22Rv1 (cell line): ENCODE results near the gene CORO6.

Source experiments
- ZFX ChIP-seq: fragments of 450-650 bp; IDR thresholded peaks from 2 replicates; pipeline ENCODE4 v1.6.1; 2017; ENCODE audit warnings: antibody characterized with exemption, borderline replicate concordance
- TF ChIP-seq, protein P1 (sequence below): fragments of 450-650 bp; IDR thresholded peaks from 2 replicates; pipeline ENCODE4 v1.5.1; 2017; ENCODE audit warnings: mild to moderate bottlenecking

DNA sequence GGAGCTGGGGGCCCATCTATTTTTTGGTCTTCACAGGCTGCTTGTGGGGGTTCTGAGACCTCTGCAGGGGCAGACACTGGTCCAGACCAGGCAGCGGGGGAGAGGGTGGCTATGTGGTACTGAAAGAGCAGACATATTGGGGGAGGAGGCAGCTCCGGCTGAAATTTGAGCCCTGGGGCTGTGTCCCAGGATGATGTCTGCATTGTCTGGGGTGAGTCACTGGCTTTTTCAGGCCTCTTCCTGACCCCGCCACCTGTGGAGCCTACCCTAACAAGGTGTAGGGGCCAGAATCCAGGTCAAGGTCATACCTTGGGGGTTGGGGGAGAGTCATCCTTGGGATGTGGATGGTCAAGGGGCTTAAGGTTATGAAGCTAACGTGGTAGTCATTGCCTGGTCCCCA lies 2.4 kb downstream of the CORO6 start:
- TF ChIP-seq ZFX: no peak
- TF ChIP-seq, protein P1, sequence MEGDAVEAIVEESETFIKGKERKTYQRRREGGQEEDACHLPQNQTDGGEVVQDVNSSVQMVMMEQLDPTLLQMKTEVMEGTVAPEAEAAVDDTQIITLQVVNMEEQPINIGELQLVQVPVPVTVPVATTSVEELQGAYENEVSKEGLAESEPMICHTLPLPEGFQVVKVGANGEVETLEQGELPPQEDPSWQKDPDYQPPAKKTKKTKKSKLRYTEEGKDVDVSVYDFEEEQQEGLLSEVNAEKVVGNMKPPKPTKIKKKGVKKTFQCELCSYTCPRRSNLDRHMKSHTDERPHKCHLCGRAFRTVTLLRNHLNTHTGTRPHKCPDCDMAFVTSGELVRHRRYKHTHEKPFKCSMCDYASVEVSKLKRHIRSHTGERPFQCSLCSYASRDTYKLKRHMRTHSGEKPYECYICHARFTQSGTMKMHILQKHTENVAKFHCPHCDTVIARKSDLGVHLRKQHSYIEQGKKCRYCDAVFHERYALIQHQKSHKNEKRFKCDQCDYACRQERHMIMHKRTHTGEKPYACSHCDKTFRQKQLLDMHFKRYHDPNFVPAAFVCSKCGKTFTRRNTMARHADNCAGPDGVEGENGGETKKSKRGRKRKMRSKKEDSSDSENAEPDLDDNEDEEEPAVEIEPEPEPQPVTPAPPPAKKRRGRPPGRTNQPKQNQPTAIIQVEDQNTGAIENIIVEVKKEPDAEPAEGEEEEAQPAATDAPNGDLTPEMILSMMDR: no peak
